HG03064 (cell line): ENCODE results near the gene NLGN4Y.

Source experiments
- ATAC-seq: cut with Tn5 transposase; IDR thresholded peaks from one replicate; pipeline ENCODE4 v1.9.1; 2021; ENCODE audit warnings: low read depth; ENCODE audit not compliant: unreplicated experiment

NLGN4Y gene

GRCh38 chrY:14641853-14642252 is 117.5 kb downstream of the NLGN4Y start:
- no peak for ATAC-seq

- no peak for ATAC-seq
Observed at GRCh38 chrY:14644157-14644952, 120.0 kb downstream of the NLGN4Y start.

GRCh38 chrY:14679181-14679580 is 154.9 kb downstream of the NLGN4Y start:
- ATAC-seq = no peak

GRCh38 chrY:14694543-14694942 is 170.2 kb downstream of the NLGN4Y start:
- no peak for ATAC-seq

- ATAC-seq = no peak
Observed at GRCh38 chrY:14708158-14708557, 183.8 kb downstream of the NLGN4Y start.

- ATAC-seq = no peak
Observed at GRCh38 chrY:14741596-14741995, 217.3 kb downstream of the NLGN4Y start.

- ATAC-seq = no peak
Observed at GRCh38 chrY:14748329-14748728, 224.0 kb downstream of the NLGN4Y start.

- no peak for ATAC-seq
Observed at GRCh38 chrY:14755571-14755970, 231.2 kb downstream of the NLGN4Y start.

GRCh38 chrY:14762903-14763302 is 238.6 kb downstream of the NLGN4Y start:
- ATAC-seq = no peak

- no peak for ATAC-seq
Observed at GRCh38 chrY:14763600-14763999, 239.3 kb downstream of the NLGN4Y start.

- no peak for ATAC-seq
Observed at GRCh38 chrY:14778208-14778607, 253.9 kb downstream of the NLGN4Y start.

GRCh38 chrY:14793104-14793503 is 268.8 kb downstream of the NLGN4Y start:
- no peak for ATAC-seq

GRCh38 chrY:14793674-14794073 is 269.3 kb downstream of the NLGN4Y start:
- ATAC-seq = no peak

GRCh38 chrY:14798010-14798409 is 273.7 kb downstream of the NLGN4Y start:
- ATAC-seq = no peak

GRCh38 chrY:14801096-14801495 is 276.8 kb downstream of the NLGN4Y start:
- no peak for ATAC-seq

- ATAC-seq = no peak
Observed at GRCh38 chrY:14802125-14802524, 277.8 kb downstream of the NLGN4Y start.

GRCh38 chrY:14804041-14804440 is 279.7 kb downstream of the NLGN4Y start:
- ATAC-seq = no peak

- ATAC-seq = no peak
Observed at GRCh38 chrY:14818452-14818851, 294.1 kb downstream of the NLGN4Y start.

GRCh38 chrY:14822201-14822600 is 297.9 kb downstream of the NLGN4Y start:
- no peak for ATAC-seq

GRCh38 chrY:14822906-14823305 is 298.6 kb downstream of the NLGN4Y start:
- ATAC-seq = no peak

GRCh38 chrY:14824583-14824982 is 300.3 kb downstream of the NLGN4Y start:
- ATAC-seq = no peak

GRCh38 chrY:14825728-14826127 is 301.4 kb downstream of the NLGN4Y start:
- no peak for ATAC-seq

- no peak for ATAC-seq
Observed at GRCh38 chrY:14828531-14828930, 304.2 kb downstream of the NLGN4Y start.
